ENCODE data around the gene TCERG1L. TPM values are rescaled to one million over a fixed set of nuclear protein-coding genes. Genes with fewer than 3 reads are reported as not detected.

TCERG1L gene
- total RNA-seq, 1 experiment from 2014 or later, result 1.5 TPM

DNA sequence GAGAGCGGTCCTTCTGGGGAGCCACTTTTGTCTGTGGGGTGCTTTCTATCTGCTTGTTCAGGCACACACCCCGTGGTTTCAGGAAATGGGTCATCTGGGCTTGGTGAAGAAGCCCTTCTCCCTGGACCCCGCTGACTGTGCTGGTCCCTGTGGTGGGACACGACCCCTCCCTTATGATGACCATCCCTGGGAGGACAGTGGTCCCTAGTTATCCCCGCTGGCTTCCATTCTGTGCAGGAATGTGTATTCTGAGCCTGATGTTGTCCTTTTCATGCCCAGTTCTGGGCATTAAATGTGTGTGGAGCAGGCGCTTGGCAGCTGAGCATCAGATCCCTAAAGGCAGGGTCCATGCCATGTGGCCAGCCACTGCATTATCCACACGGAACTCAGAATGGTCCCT is 71.6 kb downstream of the TCERG1L start:
- peaks cover 65% of the 10 kb centered on the region for H3K9me3 Mint-ChIP-seq
- CTCF ChIA-PET, result no interaction called here

DNA sequence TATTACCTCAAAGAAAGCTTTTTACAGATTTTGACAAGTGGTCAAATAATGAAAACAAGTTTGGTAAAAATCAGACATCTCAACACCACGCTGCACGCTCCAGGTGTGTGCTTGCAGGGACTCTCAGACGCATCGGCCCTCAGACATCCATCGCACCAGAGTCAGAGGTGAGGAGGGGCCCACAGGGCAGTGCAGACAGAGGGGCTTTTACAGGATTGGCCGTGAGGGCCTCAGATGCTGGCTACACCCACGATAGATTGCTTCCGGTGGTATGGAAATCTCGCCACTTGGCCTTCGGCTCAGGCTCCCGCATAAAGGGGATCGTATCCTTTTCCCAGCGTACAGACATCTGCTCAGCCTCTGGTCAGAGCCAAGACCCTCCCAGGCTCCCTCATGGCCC is 72.1 kb downstream of the TCERG1L start:
- H3K9me3 Mint-ChIP-seq, result peaks cover 68% of the 10 kb centered on the region

More for the DNA sequence above, 71.6 kb downstream of the TCERG1L start:
- POLR2A ChIA-PET, result no interaction called here
- no peak overlapping the region for H3K27ac Mint-ChIP-seq
- H3K36me3 Mint-ChIP-seq, result peaks cover 64% of the 10 kb centered on the region
- H3K4me3 Mint-ChIP-seq, result no peak overlapping the region
- TF ChIP-seq MXD4 (CRISPR knock-in tag; IDR thresholded peaks at IDR 0.05; ENCODE audit: borderline replicate concordance) (no peak), MAX (CRISPR knock-in tag; IDR thresholded peaks at IDR 0.05) (no peak)
- peaks cover 10% of the 10 kb centered on the region for H3K27me3 Mint-ChIP-seq (ENCODE audit: low read depth)
- DNase-seq (ENCODE audit: low spot score) (no peak), ATAC-seq (no peak)
- H3K4me1 Mint-ChIP-seq, result no peaks in the 10 kb centered on the region

More for the DNA sequence above, 72.1 kb downstream of the TCERG1L start:
- POLR2A ChIA-PET, result no interaction called here
- TF ChIP-seq GRHL2 (CRISPR knock-in tag; IDR thresholded peaks at IDR 0.05; ENCODE audit: insufficient replicate concordance, severe bottlenecking) (no peak), NR2C2 (CRISPR knock-in tag; IDR thresholded peaks at IDR 0.05) (no peak), NFE2L1 (CRISPR knock-in tag; IDR thresholded peaks at IDR 0.05) (no peak), IRF1 (CRISPR knock-in tag; IDR thresholded peaks at IDR 0.05) (no peak), JAZF1 (CRISPR knock-in tag; IDR thresholded peaks at IDR 0.05) (no peak), ZNF317 (CRISPR knock-in tag; IDR thresholded peaks at IDR 0.05; ENCODE audit: borderline replicate concordance, low read depth) (no peak), GTF2I (CRISPR knock-in tag; conservative IDR thresholded peaks at IDR 0.05) (no peak), NFYB (CRISPR knock-in tag; conservative IDR thresholded peaks at IDR 0.05; ENCODE audit: low read depth) (no peak), ZNF281 (CRISPR knock-in tag; IDR thresholded peaks at IDR 0.05) (no peak), CBFB (CRISPR knock-in tag; IDR thresholded peaks at IDR 0.05; ENCODE audit: low read depth) (no peak), ZNF423 (CRISPR knock-in tag; IDR thresholded peaks at IDR 0.05) (no peak), ZNF219 (CRISPR knock-in tag; IDR thresholded peaks at IDR 0.05; ENCODE audit: borderline replicate concordance) (no peak), NFATC4 (CRISPR knock-in tag; IDR thresholded peaks at IDR 0.05) (no peak)
- TF ChIP-seq, protein P1, sequence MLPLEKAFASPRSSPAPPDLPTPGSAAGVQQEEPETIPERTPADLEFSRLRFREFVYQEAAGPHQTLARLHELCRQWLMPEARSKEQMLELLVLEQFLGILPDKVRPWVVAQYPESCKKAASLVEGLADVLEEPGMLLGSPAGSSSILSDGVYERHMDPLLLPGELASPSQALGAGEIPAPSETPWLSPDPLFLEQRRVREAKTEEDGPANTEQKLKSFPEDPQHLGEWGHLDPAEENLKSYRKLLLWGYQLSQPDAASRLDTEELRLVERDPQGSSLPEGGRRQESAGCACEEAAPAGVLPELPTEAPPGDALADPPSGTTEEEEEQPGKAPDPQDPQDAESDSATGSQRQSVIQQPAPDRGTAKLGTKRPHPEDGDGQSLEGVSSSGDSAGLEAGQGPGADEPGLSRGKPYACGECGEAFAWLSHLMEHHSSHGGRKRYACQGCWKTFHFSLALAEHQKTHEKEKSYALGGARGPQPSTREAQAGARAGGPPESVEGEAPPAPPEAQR (CRISPR knock-in tag; IDR thresholded peaks at IDR 0.05), result no peak
- TF ChIP-seq, protein P2, sequence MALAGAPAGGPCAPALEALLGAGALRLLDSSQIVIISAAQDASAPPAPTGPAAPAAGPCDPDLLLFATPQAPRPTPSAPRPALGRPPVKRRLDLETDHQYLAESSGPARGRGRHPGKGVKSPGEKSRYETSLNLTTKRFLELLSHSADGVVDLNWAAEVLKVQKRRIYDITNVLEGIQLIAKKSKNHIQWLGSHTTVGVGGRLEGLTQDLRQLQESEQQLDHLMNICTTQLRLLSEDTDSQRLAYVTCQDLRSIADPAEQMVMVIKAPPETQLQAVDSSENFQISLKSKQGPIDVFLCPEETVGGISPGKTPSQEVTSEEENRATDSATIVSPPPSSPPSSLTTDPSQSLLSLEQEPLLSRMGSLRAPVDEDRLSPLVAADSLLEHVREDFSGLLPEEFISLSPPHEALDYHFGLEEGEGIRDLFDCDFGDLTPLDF (CRISPR knock-in tag; IDR thresholded peaks at IDR 0.05), result no peak
- TF ChIP-seq, protein P3, sequence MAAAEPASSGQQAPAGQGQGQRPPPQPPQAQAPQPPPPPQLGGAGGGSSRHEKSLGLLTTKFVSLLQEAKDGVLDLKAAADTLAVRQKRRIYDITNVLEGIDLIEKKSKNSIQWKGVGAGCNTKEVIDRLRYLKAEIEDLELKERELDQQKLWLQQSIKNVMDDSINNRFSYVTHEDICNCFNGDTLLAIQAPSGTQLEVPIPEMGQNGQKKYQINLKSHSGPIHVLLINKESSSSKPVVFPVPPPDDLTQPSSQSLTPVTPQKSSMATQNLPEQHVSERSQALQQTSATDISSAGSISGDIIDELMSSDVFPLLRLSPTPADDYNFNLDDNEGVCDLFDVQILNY (CRISPR knock-in tag; IDR thresholded peaks at IDR 0.05), result no peak
- Mint-ChIP-seq H3K27ac (no peak overlapping the region), H3K27me3 (ENCODE audit: low read depth) (peaks cover 10% of the 10 kb centered on the region), H3K4me3 (no peak overlapping the region), H3K36me3 (peaks cover 67% of the 10 kb centered on the region), H3K4me1 (no peaks in the 10 kb centered on the region)
- DNase-seq (ENCODE audit: low spot score), result no peak
- no peak for ATAC-seq
- CTCF ChIA-PET, result no interaction called here

Data from WTC11 (cell line).